Stimulated activated CD4-positive, alpha-beta T cell treated with anti-CD3 and anti-CD28 coated beads, Interleukin-1b, Interleukin-23, amount 100 ng/mL, for 24 hours (primary cell): ENCODE data around the gene EGFR.

Experiments used
- DNase-seq, 4 experiments: peaks; one replicate each; pipeline ENCODE4 v3.0.0-alpha.2; 2020; ENCODE audit warnings: low read depth in 4 of 4, low spot score in 1 of 4

EGFR gene

GRCh38 chr7:55018361-55019190 is at the start of gene EGFR:
EGFR (plus strand) TSS chr7:55019017; CDS start chr7:55019278, 261 bp downstream.
- DNase-seq: no peak

DNA sequence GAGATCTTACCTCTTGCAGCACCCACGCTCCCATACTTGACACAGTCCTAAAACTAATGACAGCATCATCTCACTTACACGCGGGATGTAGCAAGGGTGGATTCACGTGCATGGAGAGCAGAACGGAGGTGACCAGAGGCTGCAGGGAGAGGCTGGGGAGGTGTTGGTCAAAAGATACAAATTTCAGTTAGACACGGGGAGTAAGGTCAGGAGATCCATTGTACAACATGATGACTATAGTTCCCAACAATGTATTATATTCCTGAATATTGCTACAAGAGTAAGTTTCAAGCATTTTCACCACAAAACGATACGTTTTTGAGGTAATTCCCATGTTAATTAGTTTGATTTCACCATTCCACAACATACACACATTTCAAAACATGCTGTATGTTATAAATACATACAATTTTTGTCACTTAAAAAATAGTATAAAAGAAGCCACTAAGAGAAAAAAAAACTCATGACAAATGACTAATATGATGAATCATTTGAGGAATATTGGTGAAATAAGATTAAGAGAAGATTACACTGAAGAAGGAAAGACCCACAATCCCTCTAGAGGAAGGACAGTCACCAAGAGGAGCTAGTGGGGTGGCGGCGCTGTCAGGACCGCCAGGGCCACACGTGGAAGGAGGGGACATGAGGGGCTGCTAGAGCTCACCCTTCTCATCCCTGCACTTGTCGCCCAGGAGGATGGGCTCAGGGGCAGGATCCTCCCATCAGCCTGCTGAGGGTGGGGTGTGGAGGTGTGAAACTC is 49.4 kb upstream of the EGFR start:
- DNase-seq: no peak

GRCh38 chr7:54972733-54973294 is 46.0 kb upstream of the EGFR start:
- no peak for DNase-seq

- DNase-seq: no peak
Measured at GRCh38 chr7:54978364-54979116, 40.3 kb upstream of the EGFR start.

DNA sequence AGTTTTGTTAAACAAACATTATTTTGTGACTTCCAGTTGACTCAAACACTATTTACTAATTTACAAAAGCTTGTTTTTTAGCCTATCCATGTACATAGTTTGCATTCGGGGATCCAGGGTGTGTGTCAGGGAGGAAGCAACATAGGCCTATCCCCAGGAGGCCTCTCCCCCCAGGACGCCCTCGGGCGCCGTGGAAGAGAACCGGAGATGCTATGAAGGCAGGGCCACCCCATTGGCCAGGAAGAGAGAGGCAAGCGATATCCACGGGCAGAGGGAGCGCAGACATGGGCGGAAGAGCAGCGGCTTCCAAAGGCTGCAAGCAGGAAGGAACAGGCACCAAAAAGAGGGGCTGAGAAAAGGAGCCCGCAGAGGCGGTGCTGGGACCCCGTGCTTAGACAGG is 38.3 kb upstream of the EGFR start:
- no peak for DNase-seq

- no peak for DNase-seq
Measured at GRCh38 chr7:54981913-54982312, 36.9 kb upstream of the EGFR start.

DNA sequence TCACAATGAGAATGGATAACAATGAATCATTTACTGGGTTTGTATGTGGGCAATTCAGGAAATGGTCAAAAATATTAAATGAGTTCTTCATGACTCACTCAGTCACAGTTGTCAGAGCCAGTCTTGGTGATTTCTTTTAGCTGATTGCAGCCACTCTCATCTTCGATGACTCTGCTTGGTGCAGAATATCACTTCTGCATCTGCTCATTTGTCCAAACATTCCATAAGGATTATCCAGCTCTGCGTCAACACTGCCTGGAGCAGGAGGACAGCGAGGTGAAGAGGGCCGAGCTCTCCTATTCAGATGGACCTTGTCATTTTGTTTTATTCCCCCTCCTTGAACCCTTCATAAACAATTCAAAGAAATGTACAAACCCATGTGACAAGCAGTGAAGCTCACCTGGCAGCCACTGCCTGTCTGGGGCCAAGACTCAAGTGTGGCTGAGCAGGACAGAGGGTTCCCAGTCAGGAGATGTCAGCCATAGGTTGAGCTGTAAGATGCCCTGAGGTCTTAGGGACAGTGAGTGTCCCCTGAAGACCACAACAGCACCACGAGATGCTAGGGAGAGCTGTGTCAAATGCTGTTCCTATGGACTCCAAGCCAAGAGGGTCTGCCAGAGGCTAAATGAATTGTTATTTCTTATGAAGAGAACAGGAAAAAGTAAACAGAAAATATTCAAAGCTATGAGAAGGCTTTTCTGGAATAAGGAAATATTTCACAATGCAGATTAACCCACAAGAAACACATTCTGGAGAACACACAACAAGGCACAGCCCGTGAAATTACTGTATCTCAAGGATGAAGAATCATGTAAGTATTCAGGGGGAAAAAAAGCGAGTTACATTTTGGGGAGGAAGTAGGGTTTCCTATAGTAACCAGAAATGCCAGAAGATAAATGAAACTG is 33.1 kb upstream of the EGFR start:
- no peak for DNase-seq

GRCh38 chr7:54986716-54987115 is 32.1 kb upstream of the EGFR start:
- DNase-seq: no peak

- DNase-seq: no peak
Measured at GRCh38 chr7:54987772-54988171, 31.0 kb upstream of the EGFR start.

- DNase-seq: no peak
Measured at GRCh38 chr7:54988516-54988915, 30.3 kb upstream of the EGFR start.

DNA sequence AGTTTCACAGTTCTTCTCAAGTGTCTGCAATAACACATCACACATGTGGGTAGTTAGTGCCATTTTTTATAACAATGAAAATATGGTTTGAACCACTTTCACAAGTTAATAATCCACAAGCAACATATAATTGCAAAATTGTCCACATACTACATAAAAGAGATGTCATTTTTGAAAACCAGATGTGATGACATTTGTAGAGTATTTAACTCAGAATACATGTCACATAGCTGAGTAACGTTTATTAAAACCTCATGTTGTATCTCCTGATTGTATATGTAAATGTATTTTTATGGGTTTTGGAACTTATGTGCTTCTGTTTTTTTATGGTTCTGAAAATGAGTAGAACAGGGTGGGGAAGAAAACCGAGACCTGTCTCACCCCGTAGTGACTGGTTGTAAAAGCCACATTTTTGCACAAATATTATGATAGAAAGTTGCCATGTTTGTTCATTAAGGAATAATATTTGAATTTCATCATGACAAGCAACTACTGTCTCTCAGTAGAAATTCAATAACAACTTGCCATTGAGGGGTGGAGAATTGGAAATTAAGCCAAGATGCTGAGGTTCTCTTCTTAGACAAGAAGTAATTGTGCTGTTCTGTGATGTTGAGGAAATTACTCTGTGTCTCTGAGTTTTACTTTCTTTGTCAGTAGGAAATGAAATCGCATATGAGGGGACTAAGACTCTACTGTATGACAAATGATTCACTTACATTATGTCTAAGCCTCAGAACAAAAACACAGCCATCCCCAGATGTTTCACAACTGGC is 29.2 kb upstream of the EGFR start:
- no peak for DNase-seq

DNA sequence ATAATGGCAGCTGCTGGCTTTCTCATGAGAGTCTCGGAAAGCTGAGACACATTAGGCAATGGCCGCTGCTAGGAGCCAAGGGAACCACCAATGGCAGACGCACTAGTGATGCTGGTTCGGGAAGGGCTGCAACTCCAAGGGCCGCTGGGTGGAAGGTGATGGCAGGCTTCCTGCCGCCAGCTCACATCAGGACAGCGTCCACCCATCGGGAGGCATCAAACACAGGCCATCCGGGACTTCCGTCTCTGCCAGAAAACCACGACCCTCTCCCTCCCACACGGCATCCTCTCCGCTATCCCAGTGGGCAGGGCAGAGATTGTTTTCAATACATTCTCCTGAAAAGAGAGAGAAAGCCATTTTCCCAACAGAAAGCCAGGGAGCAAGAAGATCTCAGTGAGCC is 27.5 kb upstream of the EGFR start:
- DNase-seq: no peak

DNA sequence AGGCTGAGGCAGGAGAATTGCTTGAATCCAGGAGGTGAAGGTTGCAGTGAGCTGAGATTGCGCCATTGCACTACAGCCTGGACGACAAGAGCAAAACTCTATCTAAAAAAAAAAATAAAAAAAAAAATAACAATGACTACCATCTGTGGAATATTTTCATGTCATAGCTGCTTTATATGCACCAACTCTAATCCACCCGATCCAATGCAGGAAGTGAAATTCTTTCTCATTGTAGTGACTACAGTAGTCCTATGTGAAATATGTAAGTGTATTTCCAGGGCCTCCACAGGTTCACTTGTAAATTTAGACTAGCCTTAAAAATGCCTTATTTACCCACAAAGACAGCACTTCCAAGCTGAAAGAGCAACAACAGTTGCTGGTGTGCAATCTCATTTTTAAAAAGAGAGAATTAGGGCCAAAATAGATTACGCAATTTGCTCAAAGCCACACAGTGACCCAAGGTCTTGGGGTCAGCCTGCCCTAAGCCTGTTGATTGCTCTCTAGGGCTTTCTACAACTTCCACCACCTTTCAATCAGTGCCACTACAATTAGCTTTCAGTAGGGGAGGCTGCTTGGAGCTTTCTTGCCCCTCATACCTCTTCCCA is 25.8 kb upstream of the EGFR start:
- DNase-seq: no peak

GRCh38 chr7:54995166-54995565 is 23.7 kb upstream of the EGFR start:
- no peak for DNase-seq

DNA sequence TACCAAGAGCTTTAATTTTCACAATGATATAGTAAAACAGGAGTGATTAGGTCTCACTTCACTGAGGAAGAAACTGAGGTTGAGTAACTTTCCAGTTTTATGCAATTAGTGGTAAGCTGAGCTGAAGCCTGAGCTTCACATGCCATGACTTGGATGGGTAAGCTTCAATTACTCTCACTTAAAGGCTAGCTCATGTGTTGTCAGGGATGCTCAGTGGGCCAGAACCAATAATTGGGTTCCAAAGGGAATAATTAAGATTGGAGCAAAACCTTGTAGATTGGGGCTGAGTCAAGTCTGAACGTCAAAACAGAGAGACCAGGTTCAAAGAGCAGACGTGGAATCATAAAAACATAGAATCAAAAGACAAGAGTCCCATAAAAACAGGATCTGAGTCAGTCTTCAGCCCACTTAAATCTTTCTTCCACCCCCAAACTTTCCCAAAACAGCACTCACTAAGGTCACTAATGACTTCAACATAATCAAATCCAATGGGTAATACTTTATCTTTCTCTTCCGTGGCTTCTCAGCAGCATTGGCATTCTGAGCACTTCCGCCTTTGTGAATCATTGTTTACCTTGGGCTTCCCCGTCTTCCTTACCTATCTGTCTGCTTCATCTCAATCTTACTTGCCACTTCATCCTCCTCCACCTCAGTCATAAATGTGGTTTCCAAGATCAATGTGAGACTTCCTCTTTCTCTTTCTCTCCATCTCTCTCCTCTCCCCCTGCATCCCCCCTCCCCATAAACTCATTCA is 23.0 kb upstream of the EGFR start:
- DNase-seq: no peak

GRCh38 chr7:54996391-54996790 is 22.4 kb upstream of the EGFR start:
- DNase-seq: no peak

GRCh38 chr7:55004579-55004978 is 14.2 kb upstream of the EGFR start:
- no peak for DNase-seq

DNA sequence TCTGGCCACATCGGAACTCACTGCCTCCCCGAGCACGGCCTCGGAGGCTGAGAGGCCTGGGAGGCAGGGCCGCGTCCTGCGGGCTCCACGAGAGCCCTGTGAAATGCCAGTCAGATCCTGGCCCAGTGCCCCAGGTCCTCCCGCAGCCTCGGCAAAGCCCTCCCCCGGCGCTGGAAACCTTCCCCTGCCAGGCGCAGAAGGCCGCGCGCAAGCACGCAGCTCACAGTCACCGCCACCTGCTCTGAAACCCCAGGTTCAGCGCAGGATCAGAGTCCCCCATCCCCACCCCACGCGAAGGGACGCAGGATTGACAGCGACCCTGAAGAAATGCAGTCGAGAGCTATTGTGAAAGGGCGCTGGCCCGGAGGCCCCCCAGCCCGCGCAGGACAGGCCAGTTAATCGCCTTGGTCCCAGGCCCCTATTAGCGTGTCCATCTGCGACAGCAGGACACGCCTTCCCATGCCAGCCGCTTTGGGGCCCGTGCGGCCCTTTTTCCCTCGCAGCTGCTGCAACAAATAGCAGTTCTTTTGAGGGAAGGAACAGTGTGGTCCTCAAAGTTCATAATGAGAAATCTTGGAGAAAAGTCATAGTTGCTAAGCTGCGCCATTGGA is 13.5 kb upstream of the EGFR start:
- no peak for DNase-seq
